HS-5 (cell line): Measurements from ENCODE around the gene IGIP.

ENCODE experiments used
- DNase-seq: peaks from one replicate; pipeline ENCODE4 v3.0.0-alpha.2; 2012; ENCODE audit warnings: low read depth

Gene IGIP

DNA sequence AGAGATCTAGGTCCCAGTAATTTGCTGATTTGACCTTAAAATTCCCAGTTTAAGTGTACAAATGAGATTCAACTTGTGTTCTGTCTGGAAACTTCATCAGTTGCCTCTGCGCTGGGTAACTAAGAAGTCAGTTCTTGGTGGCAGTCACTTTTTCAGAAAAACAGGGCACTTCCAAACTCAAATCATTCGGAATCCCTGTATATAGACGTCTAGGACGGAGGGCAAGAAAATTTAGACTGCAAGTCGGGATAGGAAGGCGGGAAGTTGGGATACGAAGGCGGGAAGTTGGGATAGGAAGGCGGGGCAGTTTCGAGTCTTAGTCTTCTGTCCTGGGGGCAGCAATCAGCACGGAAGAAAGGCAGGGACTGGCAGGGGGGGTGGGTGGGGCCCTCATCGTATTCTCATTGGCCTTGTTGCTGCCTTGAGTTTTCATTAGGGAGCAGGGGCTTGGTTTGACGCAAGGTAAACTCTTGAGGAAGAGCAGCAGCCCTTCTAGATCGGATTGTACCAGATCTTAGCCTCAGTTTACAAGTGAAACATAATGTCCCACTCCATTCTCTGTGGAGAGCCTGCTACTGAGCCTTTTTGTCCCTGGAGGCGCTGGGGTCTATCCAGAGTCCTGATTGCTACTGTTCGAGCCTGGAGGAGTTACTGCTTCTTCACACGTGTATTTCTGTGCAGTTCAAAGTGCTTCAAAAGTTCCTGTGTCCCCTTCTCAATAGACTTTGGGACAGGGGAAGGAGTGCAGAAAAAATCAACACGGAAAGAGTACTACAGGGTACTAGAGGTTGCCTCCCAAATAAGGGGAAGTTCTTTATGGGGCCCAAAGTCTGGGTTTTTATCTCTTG lies 14.5 kb upstream of the IGIP start:
- no peak for DNase-seq

- no peak for DNase-seq
These were observed 13.7 kb upstream of the IGIP start for GRCh38 chr5:140111859-140112551.

DNA sequence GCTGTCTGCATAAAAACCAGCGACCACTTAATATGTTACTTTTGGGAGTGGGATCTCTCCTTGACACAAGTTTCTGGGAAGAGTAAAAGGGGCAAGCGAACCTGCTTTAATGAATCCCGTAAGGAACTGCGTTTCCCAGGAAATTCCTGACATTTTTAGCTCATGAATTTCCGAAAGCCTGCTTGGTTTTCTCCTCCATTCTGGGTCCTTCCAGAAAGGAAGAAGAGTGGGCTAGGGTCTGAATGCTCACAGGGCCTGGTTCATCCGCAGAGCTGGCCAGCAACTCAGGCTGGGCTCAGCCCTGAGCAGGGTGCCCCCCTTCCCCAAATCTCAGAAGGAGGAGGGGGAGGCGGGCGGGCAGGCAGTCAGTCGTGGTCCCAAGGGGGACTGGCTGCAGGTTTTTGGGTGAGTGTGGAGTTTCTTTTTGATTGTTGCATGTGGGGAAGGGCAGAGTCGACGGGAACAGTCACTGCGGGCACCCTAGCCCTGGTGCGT lies 13.0 kb upstream of the IGIP start:
- peak; percentile 45 for DNase-seq

DNA sequence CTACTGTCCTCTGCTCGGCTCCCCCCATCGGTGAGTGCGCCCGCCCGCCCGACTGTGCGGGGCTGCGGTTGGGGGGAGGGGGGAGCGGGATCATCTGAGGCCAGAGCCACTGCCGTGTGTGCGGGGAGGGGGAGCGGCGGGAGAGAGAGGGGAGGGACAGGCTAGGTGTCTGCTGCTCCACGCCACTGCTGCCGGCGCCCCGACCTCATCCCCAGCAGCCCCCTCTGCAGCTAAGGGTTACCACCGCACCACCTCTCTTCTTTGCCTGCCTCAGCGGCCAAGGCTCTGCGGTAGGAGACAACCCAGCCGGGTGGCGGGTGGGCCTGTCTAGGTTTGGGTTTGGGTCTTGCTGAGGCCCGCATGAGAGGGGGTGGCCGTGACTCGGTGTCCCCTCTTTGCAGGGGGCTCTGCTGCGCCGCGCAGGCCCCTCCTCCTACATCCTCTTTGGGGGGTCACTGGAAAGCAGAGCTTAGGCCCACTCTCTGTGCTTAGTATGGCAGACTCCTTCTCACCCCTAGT lies 12.5 kb upstream of the IGIP start:
- no peak for DNase-seq

GRCh38 chr5:140113699-140114263 lies 12.0 kb upstream of the IGIP start, which contains the start of gene PURA:
Gene PURA (plus strand): TSS chr5:140114109. CDS start chr5:140114182, 73 bp downstream.
- DNase-seq: peak; percentile 76

DNA sequence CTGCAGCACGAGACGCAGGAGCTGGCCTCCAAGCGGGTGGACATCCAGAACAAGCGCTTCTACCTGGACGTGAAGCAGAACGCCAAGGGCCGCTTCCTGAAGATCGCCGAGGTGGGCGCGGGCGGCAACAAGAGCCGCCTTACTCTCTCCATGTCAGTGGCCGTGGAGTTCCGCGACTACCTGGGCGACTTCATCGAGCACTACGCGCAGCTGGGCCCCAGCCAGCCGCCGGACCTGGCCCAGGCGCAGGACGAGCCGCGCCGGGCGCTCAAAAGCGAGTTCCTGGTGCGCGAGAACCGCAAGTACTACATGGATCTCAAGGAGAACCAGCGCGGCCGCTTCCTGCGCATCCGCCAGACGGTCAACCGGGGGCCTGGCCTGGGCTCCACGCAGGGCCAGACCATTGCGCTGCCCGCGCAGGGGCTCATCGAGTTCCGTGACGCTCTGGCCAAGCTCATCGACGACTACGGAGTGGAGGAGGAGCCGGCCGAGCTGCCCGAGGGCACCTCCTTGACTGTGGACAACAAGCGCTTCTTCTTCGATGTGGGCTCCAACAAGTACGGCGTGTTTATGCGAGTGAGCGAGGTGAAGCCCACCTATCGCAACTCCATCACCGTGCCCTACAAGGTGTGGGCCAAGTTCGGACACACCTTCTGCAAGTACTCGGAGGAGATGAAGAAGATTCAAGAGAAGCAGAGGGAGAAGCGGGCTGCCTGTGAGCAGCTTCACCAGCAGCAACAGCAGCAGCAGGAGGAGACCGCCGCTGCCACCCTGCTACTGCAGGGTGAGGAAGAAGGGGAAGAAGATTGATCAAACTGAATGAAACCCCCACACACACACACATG lies 11.2 kb upstream of the IGIP start:
- DNase-seq: no peak

DNA sequence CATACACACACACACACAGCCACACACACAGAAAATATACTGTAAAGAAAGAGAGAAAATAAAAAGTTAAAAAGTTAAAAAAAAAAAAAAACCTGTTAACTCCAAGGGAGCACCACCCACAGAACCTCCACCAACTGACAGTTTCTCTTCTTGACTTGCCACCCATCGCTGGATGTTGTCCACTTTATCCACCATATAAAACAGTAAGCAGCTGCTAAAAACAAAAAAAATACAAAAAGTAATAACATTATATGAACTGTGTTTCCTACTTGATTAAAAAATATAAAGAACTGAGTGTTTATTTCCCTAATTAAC lies 10.6 kb upstream of the IGIP start:
- no peak for DNase-seq

DNA sequence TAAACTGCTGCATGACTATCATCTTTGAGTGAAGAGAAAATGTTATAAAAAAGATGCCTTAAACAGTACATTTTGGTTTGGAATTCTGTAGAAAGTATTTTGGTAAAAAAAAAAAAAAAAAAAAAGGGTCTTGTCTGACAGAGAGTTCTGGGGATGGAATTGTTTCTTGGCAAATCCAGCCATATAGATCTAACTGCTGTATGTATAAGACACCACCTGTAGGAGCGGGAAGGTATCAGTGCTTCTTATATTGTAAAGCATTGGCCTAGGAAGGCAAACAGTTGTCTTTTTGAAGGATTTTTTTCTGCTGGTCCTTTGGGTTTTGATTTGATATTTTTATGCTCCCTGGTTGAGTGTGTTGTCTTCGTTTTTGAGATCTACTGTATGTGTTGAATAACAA lies 9.0 kb upstream of the IGIP start:
- DNase-seq: no peak

GRCh38 chr5:140117523-140117922 lies 8.2 kb upstream of the IGIP start:
- no peak for DNase-seq

DNA sequence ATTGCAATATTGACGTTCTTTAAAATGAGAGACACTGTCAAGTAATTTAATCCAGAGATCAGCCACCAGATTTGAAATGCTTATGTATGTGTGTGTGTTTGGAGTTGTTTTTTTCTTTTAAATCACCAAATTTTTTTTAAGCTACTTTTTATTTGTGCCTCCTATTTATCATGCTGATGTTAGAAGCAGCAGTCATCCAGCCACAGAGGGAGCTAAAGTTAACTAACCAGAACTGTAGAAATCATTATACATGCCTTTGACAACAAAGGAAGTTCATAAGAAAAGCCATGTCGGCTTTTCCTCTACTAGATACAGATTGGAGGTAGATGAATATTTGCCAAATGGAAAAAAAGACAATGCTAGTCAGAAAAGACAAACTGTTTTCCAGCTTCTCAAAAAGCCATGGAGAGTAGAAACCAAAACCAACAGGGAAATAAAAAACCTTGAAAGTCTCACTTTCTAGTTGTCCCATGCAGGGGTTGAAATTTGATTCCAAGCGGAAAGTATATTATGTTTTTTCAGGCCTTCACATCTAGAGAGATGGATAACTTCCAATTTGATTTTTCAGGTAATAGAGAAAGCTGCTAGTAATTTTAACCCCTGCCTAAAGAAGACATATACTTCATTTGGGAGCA lies 7.3 kb upstream of the IGIP start:
- no peak for DNase-seq

DNA sequence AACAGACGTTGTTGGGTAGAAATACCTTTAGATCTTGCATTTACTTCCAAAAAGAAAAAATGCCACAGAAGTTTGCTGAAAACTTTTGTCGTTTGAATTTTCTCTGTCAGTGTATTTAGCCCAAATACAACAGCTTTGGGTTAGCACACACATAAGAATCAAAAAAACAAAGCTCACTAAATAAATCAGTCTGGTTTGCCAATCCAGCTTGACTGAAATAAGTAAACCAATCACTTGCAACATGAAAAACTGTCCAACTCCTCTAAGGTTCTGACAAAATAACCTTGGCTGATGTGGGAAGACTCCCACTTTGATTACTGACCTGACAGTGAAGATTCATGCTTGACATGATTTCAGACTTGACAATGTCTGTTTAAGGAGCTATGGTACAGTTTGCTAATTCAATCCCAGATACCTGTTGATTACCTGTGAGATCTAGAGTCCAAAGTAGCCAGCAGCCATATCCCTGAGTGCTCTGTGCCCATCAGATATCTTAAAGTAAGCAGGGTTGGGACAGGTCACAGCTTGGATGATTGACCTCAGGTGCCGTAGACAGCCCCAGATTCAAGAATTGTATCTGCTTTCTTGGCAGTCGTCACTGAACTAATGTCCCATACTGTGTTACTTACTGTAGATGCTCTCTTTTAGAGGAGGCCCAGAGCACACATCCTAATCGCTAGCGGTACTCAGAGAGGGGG lies 727 bp downstream of the IGIP start:
- no peak for DNase-seq

DNA sequence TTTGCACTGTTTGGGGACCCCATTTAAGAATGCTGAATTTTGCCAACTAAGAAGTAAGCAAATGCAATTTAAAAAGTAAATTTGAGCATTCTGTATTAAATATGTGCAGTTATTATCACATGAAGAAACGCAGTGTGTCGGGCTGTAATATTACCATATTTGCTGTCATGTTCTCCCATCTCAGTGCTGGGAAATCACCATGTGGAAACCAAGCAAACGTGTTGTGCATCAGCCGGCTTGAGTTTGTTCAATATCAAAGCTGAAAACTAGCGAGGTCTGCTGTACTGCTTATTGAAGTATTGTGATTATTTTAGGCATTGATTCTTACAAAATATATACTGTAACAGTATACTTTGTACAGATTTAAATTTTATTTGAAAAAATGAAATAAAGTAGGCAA lies 2.6 kb downstream of the IGIP start:
- no peak for DNase-seq

DNA sequence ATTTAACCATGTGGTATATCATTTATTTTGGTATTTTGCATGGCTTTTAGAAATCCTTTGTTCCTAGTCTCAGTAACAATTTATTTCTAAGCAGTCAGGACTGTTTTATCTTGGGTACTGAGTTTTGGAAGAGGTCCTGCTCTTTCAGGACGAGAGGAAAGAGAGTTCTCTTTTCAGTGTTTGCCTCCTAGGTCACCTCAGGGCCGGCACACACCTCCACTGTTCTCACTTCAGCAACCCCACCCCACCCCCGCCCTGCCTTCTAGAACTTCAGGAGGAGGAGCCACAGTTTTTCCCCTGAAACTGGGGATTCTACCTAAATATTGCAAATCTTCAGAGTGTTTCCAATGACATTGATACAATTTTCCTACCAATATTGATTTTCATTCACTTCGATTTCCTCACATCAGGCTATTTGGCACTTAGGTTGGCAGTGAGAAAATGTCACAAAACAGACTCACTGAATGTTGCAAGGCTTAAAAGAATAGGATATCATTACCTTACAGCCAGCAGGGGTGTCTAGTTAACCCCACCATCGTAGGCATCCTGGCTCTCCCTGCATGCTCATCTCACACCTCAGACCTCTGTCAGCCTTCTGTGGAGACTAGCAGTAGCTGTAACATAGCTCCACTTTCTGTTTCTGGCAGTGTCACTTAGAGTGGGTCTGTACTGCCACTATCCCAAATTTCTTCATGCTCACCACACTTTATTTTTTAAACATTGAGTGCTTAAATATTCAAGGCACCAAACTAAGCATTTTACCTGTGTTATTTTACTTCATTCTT lies 5.4 kb downstream of the IGIP start:
- no peak for DNase-seq

GRCh38 chr5:140131967-140132409 lies 6.3 kb downstream of the IGIP start:
- DNase-seq: peak; percentile 94

DNA sequence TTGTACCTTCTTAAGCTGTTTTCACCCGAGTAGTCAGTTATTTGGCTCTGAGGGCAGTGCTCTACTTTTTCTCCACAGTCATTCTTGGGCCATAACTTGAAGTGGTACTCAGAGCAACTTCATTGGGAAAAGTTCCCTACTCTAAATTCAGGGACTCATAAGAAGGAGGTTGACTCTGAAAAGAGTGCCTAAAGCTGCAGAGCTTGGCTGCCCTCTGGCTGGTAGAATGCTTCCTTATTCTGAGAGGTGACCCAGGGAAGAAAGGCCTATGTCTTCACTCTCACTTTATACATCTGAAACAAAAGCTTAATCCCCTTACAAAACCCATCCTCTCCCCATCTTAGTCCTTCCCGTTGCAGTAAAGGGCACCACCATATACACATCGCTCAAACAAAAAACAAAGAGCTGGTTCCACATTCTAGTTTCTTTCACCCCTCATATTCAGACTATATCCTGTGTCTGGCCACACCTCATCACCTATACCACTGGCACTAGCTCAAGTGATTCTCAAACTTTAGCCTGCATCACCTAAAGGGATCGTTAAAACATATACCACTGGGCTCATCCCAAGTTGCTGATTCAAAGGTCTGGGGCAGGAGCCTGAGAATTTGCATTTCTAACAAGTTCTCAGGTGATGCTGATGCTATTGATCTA lies 7.9 kb downstream of the IGIP start:
- no peak for DNase-seq

- DNase-seq: no peak
These were observed 8.7 kb downstream of the IGIP start for GRCh38 chr5:140134277-140134935.

DNA sequence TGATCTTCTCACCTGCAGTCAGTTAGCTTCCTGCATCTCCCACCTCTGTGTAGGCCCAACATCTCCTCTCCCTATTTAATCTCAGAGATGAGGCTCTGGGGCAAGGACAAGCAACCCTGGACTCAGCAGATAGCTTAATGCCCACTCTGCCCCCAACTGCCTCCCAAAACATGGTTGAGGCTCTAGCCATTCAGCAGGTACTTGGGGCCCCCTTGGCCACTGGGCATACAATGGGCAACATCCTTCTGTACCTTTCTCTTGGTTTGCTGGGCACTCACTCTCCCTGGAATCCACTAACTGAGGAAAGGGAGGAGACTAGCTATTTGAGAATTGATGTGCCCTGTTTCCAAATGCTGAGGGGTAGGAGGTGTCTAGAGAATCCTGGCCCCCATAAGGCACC lies 9.4 kb downstream of the IGIP start:
- no peak for DNase-seq

DNA sequence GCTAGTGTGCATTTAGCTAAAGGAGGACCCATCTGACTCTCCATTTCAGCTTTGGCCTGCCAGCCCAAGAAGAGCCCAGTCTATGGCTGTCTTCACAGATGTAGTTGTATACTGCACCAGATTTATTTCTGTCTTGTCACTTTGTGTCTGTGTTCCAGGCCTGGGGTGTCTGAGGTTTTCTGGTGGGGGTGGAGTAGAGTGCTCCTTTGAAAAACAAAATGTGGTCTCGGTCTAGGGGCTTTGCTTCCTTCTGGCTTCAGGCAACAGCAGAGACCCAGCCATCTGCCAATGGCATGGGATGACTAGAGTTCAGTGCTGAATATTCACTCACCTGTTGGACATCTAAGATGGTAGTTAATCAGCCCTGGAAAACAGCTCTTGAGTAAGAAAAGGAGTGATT lies 10.9 kb downstream of the IGIP start:
- no peak for DNase-seq

GRCh38 chr5:140140435-140140834 lies 14.7 kb downstream of the IGIP start:
- no peak for DNase-seq
